ENCODE data around the gene LIN7A.

DNA sequence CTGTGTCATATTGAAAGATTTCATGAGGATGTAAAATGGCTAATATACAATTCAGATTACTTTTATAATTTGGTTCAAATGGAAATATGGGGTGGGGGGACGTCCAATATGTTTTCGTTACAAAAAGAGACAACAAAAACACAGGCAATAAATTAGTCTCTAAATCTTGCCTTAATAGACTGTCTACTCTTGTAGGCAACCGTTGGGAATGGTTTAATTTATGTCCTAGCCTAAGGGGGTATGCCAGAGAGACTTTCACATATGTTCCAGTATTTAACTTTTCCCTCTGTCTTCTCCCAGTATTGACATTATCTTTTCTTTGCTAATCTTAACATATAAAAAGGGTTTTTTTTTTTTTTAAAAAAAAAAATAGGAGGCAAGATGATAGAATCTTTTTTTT, 41.5 kb upstream of the LIN7A start:
- TF ChIP-seq POLR2AphosphoS5 (IDR thresholded peaks at IDR 0.05) (no peak), POLR2A (IDR thresholded peaks at IDR 0.05) (no peak)

Data from gastroesophageal sphincter (tissue), 2 donors.